Stimulated activated CD8-positive, alpha-beta memory T cell treated with anti-CD3 and anti-CD28 coated beads, Interleukin-7, amount 100 ng/mL, for 1 hour (primary cell): ENCODE measurements around the gene ARSI.

Experiments used
- DNase-seq, 2 donors: peaks; one replicate each; pipeline ENCODE4 v3.0.0-alpha.2; 2020; ENCODE audit warnings: low read depth in 2 of 2

Gene ARSI

GRCh38 chr5:150326707-150327106 is 24.0 kb upstream of the ARSI start:
- no peak for DNase-seq

GRCh38 chr5:150325426-150325825 is 22.7 kb upstream of the ARSI start:
- no peak for DNase-seq

- no peak for DNase-seq
These were observed 21.1 kb upstream of the ARSI start for GRCh38 chr5:150323819-150324218.

GRCh38 chr5:150323092-150323491 is 20.4 kb upstream of the ARSI start:
- DNase-seq: no peak

- DNase-seq: no peak
These were observed 19.5 kb upstream of the ARSI start for GRCh38 chr5:150322202-150322601.

GRCh38 chr5:150321784-150322183 is 19.1 kb upstream of the ARSI start:
- DNase-seq: no peak

- no peak for DNase-seq
These were observed 18.5 kb upstream of the ARSI start for GRCh38 chr5:150321211-150321610.

- DNase-seq: no peak
These were observed 17.4 kb upstream of the ARSI start for GRCh38 chr5:150320044-150320613.

- no peak for DNase-seq
These were observed 16.7 kb upstream of the ARSI start for GRCh38 chr5:150319484-150319790.

GRCh38 chr5:150318613-150319483 is 16.1 kb upstream of the ARSI start:
- no peak for DNase-seq

- no peak for DNase-seq
These were observed 14.6 kb upstream of the ARSI start for GRCh38 chr5:150317048-150318003.

GRCh38 chr5:150316320-150316719 is 13.6 kb upstream of the ARSI start:
- DNase-seq: no peak

GRCh38 chr5:150315245-150315644 is 12.5 kb upstream of the ARSI start:
- DNase-seq: no peak

GRCh38 chr5:150313921-150314716 is 11.4 kb upstream of the ARSI start:
- no peak for DNase-seq

- no peak for DNase-seq
These were observed 10.8 kb upstream of the ARSI start for GRCh38 chr5:150313501-150313900.

- no peak for DNase-seq
These were observed 9.8 kb upstream of the ARSI start for GRCh38 chr5:150312518-150312917.

GRCh38 chr5:150311015-150311692 is 8.4 kb upstream of the ARSI start:
- DNase-seq: no peak

GRCh38 chr5:150310246-150310645 is 7.5 kb upstream of the ARSI start:
- DNase-seq: no peak

- DNase-seq: no peak
These were observed 7.2 kb upstream of the ARSI start for GRCh38 chr5:150309886-150310239.

GRCh38 chr5:150309101-150309885 is 6.6 kb upstream of the ARSI start:
- no peak for DNase-seq
